Prostate gland (tissue), 2 donors: ENCODE measurements around the gene GRIK2. TPM values are rescaled to one million over a fixed set of nuclear protein-coding genes. Genes with fewer than 3 reads are reported as not detected.

Source experiments
- DNase-seq: peaks from one replicate; pipeline ENCODE4 v3.0.0-alpha.2; 2019; ENCODE audit warnings: low spot score
- H3K27ac ChIP-seq, 2 donors: fragments of 200-600 bp; sonication (generic); 2 replicates each; pipeline ENCODE4 v1.5.1; 2017 to 2019
- H3K27me3 ChIP-seq: fragments of 200-600 bp; sonication (generic); replicated peaks from 2 replicates; pipeline ENCODE4 v1.5.1; 2019; ENCODE audit not compliant: insufficient read depth
- H3K36me3 ChIP-seq, 2 donors: fragments of 200-600 bp; sonication (generic); 1 replicate in 1 of 2; 2 replicates in 1 of 2; pipeline versions ENCODE4 v1.5.1 to v1.8.1; 2017 to 2019
- H3K4me1 ChIP-seq: fragments of 200-600 bp; sonication (generic); replicated peaks from 2 replicates; pipeline ENCODE4 v1.5.1; 2019
- H3K4me3 ChIP-seq, 2 donors: fragments of 200-600 bp; sonication (generic); 2 replicates each; pipeline ENCODE4 v1.5.1; 2017 to 2019
- H3K9me3 ChIP-seq: fragments of 200-600 bp; sonication (generic); 2 replicates; pipeline ENCODE4 v1.5.1; 2017
- CTCF ChIP-seq, 4 experiments: fragments of 200-600 bp in 2 of 4; fragments of 450-650 bp in 2 of 4; sonication (generic) in 2 of 4; IDR thresholded peaks; 1 replicate in 3 of 4; 2 replicates in 1 of 4; pipeline ENCODE4 v1.5.1; 2016 to 2019; ENCODE audit warnings: antibody characterized with exemption in 4 of 4, mild to moderate bottlenecking in 2 of 4, moderate library complexity in 2 of 4
- POLR2A ChIP-seq: fragments of 450-650 bp; IDR thresholded peaks from one replicate; pipeline ENCODE4 v1.6.1; 2016; ENCODE audit warnings: antibody characterized with exemption, mild to moderate bottlenecking
- POLR2AphosphoS5 ChIP-seq: sonication (generic); formaldehyde crosslinking; IDR thresholded peaks from one replicate; pipeline ENCODE4 v1.6.1; 2017; ENCODE audit warnings: antibody characterized with exemption
- WGBS: methylation state at CpG from one replicate; pipeline ENCODE4 v1.1.5; 2018; 5-methylcytosine and 5-hydroxymethylcytosine counted together
- intact Hi-C: fragments of 100-400 bp; cut with DNase I; formaldehyde crosslinking; loops from one replicate; pipeline ENCODE4 v1.14.2; 2022
- total RNA-seq, 2 donors: library from RNA; depleted of rRNA; stranded (reverse); fragments of >200 nt; gene quantifications; one replicate each; pipeline ENCODE4 v1.1.0, GENCODE V29; 2016

The GRIK2 gene
- total RNA-seq, 2 donors from 2014 or later, result 2.6 to 15.7 TPM

GRCh38 chr6:101799531-101799930 lies 406.0 kb downstream of the GRIK2 start:
- no peak overlapping the region for H3K27ac ChIP-seq
- H3K9me3 ChIP-seq, result no peaks in the 10 kb centered on the region
- no peaks in the 10 kb centered on the region for H3K36me3 ChIP-seq
- H3K4me3 ChIP-seq, result no peak overlapping the region
- intact Hi-C loops, result no loop called here
- no peaks in the 10 kb centered on the region for H3K4me1 ChIP-seq
- TF ChIP-seq CTCF (IDR thresholded peaks at IDR 0.05) (no peak), POLR2A (no peak), POLR2AphosphoS5 (no peak)
- 59% methylated on average over 5 of the region's 5 CpGs for WGBS
- no peaks in the 10 kb centered on the region for H3K27me3 ChIP-seq
- DNase-seq, result no peak

GRCh38 chr6:101800598-101800997 lies 407.1 kb downstream of the GRIK2 start:
- no peak for TF ChIP-seq POLR2A
- TF ChIP-seq POLR2AphosphoS5, result no peak
- no peak for TF ChIP-seq CTCF (IDR thresholded peaks at IDR 0.05)
- no peak for DNase-seq
- whole genome bisulfite sequencing, result 83% methylated on average over 3 of the region's 3 CpGs
- no peaks in the 10 kb centered on the region for H3K4me1 ChIP-seq
- intact Hi-C loops, result no loop called here
- no peaks in the 10 kb centered on the region for H3K9me3 ChIP-seq
- H3K27me3 ChIP-seq, result no peaks in the 10 kb centered on the region
- H3K4me3 ChIP-seq, result no peak overlapping the region
- no peak overlapping the region for H3K27ac ChIP-seq
- H3K36me3 ChIP-seq, result no peaks in the 10 kb centered on the region

- WGBS, result 86% methylated on average over 1 of the region's 1 CpG
- H3K27ac ChIP-seq, result no peak overlapping the region
- H3K27me3 ChIP-seq, result no peaks in the 10 kb centered on the region
- no peak overlapping the region for H3K4me3 ChIP-seq
- no peak for DNase-seq
- intact Hi-C loops, result no loop called here
- H3K9me3 ChIP-seq, result no peaks in the 10 kb centered on the region
- H3K4me1 ChIP-seq, result no peaks in the 10 kb centered on the region
- TF ChIP-seq POLR2AphosphoS5 (no peak), POLR2A (no peak), CTCF (IDR thresholded peaks at IDR 0.05) (no peak)
- H3K36me3 ChIP-seq, result no peaks in the 10 kb centered on the region
Observed at GRCh38 chr6:101803136-101803535, 409.6 kb downstream of the GRIK2 start.

GRCh38 chr6:101806241-101806640 lies 412.7 kb downstream of the GRIK2 start:
- no peak overlapping the region for H3K27ac ChIP-seq
- H3K4me3 ChIP-seq, result no peak overlapping the region
- no peaks in the 10 kb centered on the region for H3K27me3 ChIP-seq
- TF ChIP-seq CTCF (IDR thresholded peaks at IDR 0.05) (no peak), POLR2AphosphoS5 (no peak), POLR2A (no peak)
- intact Hi-C loops, result no loop called here
- no peak for DNase-seq
- no peaks in the 10 kb centered on the region for H3K4me1 ChIP-seq
- H3K36me3 ChIP-seq, result no peaks in the 10 kb centered on the region
- no peaks in the 10 kb centered on the region for H3K9me3 ChIP-seq
- WGBS, result 95% methylated on average over 1 of the region's 1 CpG

- Histone ChIP-seq H3K36me3 (no peaks in the 10 kb centered on the region), H3K4me1 (no peaks in the 10 kb centered on the region), H3K27ac (no peak overlapping the region), H3K4me3 (no peak overlapping the region), H3K9me3 (no peaks in the 10 kb centered on the region), H3K27me3 (no peaks in the 10 kb centered on the region)
- intact Hi-C loops, result no loop called here
- TF ChIP-seq CTCF (IDR thresholded peaks at IDR 0.05) (no peak), POLR2A (no peak), POLR2AphosphoS5 (no peak)
- DNase-seq, result no peak
Observed at GRCh38 chr6:101811108-101811507, 417.6 kb downstream of the GRIK2 start.
